NCI-H226 (cell line): ENCODE data around the gene GIMAP7.
"Not testable (repeated sequence)": the region's sequence is repeated elsewhere in the genome, so short reads cannot be mapped to it uniquely, and the experiment has no call there.

Experiments used
- DNase-seq: peaks from one replicate; pipeline ENCODE4 v3.0.0-alpha.2; 2015

GIMAP7 gene

DNA sequence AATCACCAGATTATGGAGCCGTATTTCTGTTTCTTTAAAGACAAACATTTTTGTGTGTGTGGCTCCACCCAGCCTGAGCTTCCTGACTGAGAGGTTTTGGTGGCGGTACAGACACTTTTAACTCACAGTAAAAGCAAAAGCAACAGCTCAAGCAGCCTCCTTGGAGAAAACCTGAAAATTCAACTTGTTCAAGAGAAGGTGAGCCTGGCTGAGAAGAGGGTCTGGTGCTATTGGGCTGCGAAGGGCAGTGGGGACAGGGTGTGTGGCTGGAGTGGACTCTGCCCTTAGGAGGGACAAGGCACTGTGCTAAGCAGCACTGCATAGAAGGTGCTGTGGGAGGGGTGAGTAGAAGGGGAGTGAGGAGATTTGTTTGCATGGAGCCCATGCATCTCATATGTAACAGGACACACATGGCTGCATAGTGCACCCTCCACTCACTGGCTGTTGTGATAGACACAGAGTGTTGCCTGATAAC lies at the start of gene GIMAP7:
GIMAP7 (plus strand) TSS at position 125 of the 475 bp plus-strand sequence. CDS start 5,103 bp downstream, outside the sequence.
- DNase-seq, result no peak

DNA sequence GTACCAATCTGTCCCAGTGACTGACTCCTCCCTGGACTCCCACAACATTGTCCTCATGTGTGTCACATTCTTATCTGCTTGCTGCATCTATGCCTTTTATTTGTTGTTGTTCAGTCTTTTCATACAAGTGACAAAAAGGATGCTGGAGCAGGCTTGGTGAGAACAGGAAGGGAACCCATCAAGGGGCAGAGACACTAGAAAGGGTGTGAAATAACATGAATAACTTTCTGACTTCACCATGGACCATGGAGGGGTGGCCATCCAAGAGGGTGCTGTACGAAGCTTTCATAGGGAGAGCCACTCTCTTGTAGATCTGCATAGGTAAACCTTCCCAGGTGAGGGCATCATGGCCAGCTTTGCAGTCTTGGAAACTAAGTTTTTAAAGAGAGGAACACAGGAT lies 49.7 kb upstream of the GIMAP7 start:
- no peak for DNase-seq

DNA sequence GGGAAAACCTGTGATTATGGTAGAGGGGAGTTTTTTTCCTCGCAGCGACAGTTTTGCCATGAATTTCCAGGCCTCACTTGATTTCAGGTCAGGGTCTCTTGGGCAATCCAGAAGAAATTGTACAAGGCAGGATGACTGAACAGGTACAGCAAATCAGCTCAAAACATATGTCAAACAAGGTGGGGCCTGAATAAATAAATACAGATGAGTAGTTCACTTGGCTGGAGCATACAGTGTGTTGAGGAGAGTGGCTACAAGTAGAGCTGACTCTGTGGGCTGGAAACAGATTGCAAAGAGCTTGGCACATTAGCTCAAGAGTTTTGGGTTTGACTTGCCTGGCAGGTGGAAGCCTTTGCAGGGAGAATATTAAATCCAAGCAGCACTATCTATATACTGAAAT lies 49.3 kb upstream of the GIMAP7 start:
- DNase-seq, result no peak

DNA sequence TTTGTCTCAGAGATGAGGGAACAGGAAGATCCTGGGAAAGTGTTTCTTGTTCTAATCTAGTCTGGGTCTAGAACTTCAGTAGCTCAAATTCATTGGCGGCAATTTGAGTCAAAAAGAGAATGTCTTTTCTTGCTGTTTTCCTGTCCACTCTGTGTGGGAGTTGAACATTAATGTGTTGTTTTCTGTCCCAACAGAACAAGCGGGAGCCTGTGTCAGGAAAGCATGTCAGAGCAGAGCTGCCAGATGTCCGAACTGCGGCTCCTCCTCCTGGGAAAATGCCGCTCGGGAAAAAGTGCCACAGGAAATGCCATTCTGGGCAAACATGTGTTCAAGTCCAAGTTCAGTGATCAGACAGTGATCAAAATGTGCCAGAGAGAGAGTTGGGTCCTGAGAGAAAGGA lies 48.2 kb upstream of the GIMAP7 start:
- DNase-seq, result no peak

DNA sequence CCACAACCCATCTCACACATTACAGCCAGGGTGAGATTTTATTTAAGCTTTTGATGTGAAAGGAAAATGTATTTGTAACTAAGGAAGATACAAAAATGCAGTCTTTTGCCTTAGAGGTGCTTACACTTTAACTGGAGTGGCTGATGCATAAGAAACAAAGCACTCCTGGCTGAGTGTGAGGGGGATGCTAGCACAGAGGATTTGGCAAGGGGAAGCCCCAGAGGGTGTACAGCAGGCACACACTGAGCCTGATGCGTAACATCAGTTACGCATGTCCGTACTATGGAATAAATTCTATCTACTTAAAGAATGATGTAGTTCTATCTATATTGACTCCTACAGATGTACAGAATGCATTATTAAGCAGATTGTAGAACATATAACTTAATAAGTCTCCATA lies 46.4 kb upstream of the GIMAP7 start:
- no peak for DNase-seq

GRCh38 chr7:150471886-150472285 lies 42.8 kb upstream of the GIMAP7 start:
- DNase-seq, result no peak

DNA sequence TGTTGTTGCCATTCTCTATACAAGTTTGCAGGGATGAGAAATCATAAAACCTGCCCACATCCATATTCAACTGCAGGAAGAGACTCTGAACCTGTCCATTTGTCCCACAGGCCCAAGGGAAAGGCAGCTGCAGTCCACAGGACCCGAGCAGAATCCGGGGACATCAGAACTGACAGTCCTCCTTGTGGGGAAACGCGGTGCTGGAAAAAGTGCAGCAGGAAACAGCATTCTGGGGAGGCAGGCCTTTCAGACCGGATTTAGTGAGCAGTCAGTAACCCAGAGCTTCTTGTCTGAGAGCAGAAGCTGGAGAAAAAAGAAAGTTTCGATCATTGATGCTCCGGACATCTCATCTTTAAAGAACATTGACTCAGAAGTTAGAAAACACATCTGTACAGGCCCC lies 40.8 kb upstream of the GIMAP7 start:
- no peak for DNase-seq

DNA sequence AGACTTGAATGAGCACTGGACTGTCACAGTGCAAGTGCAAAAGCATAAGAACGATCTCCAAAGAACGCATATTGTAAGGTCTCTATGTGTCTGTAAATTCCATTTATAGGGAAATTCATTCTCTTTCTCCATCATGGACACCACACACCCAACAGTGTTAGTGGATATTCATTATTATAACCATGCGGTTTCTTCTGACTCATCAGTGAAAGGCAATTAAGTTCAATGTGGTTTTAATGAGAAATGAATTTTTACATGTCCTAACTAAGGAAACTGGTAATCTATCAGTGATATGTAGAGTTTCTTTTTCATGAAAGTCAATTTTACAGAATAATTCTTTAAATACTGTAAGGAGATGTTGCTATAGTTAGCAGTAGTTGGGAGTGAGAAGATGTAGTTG lies 38.4 kb upstream of the GIMAP7 start:
- DNase-seq, result no peak

DNA sequence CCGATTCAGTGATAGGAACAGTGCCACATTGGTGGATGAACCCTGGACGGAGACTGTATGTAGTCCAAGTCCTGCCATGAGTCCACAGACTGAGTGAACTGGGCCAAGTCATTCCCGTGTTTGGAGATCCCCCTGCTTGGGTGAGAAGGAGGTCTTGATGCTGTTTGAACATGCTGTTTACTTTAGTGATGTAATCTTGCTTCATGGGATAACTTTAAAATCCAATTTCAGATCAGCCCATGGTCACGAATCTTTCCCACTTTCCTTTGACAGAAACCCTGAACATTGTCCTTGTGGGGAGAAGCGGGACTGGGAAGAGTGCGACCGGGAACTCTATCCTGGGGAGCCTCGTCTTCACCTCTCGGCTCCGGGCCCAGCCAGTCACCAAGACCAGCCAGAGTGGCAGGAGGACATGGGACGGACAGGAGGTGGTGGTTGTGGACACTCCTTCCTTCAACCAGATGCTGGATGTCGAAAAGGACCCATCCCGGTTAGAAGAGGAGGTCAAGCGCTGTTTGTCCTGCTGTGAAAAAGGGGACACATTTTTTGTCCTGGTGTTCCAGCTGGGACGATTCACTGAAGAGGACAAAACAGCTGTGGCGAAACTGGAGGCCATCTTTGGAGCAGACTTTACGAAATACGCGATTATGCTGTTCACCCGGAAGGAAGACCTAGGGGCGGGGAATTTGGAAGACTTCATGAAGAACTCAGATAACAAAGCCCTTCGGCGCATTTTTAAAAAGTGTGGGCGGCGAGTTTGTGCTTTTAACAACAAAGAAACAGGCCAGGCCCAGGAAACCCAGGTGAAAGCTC lies 37.6 kb upstream of the GIMAP7 start:
- no peak for DNase-seq

DNA sequence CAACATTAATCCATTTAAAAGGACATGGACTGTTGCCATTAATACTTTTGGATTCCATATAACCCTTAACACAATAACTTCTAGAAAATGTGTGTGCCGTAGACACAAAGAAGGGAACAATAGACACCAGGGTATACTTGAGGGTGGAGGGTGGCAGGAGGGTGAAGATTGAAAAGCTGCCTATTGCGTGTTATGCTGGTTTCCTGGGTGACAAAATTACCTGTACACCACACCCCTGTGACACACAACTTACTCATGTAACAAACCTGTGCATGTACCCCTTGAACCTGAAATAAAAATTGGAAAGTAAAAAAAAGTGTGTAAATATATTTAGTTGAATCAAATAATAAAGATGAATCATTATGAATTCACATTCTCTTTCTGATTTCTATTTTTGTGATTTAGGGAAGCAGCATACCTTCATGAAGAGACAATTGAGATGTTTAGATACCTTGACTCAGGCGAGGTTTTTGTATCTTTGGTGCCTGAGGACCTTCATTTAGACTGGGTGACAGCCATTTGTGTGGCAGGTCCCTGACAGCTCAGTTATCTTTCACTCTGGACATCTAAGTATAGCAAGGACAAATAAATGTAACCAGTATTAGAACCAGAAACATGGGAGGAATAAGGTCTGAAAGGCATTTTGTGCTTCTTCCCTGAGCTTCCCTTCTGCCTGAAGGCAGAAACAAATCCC lies 35.5 kb upstream of the GIMAP7 start:
- DNase-seq, result no peak

DNA sequence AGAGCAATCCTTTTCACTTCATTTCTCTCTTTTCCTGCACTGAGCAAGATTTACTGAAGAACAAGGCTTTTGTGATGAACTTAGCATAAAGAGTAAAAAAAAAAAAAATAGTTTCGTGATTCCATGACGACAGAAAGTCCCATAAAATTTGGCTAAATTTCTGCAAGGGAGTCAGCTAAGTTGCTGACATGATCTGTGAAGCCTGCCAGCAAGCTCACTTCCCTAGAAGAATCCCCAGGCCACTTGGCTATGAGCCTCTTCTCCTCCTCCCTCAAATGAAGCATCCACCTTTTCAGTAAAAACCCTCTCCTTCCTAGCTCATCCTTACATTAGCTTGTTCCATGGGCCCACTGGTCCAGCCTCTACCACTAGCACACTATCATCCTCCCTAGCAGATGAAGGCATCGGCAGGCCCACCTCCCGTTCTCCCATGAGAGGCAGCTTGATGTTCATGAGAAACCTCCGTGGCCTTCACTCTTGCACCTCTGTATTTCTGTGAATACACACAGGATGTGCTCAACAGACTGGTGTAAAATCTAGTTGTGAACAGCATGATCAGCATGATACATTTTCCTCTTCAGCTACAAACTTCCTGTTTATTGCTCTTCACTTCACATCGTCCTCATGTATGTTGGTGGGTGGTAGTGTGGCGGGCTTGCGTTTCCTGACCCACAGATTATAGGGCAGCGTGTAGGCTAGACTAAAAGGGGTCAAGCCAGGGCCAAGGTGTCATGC lies 33.3 kb upstream of the GIMAP7 start:
- DNase-seq, result no peak

GRCh38 chr7:150481922-150482321 lies 32.8 kb upstream of the GIMAP7 start:
- no peak for DNase-seq

- not testable (repeated sequence) for DNase-seq
Measured at GRCh38 chr7:150483514-150483913, 31.2 kb upstream of the GIMAP7 start.

DNA sequence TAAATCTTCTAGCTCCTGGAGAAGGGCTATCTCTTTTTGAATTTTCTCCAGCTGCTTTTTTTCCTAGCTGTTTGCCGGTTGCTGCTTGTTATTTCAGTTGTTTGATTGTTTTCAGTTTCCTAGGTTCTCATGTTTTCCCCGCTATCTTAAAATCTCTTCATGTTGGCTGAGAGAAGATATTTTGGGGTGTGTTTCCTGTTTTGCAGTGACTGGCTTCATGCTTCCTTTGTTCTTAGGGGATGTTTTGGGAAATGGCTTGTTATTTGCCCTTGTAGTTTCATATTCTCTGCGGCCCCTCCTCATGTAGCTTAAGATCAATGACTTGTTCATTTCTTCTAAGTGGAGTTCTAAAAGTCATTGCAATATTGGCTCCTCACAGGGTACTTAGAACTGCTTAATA lies 30.6 kb upstream of the GIMAP7 start:
- not testable (repeated sequence) for DNase-seq

DNA sequence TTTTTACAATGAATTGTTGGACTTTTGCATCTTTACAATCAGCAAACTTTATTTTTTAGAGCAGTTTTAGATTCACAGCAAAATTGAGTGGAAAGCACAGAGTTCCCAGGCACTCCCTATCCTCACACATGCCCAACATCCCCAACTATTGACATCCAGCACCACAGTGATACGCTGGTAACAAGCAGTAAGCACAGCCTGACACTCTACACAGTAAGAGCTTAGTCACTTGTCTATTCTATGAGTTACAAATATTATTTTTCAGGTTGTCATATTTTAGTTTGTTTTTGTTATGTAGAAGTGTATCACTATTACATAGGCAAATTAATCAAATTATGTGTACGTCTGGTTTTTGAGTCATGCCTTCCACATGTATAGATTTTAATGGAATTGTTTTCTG lies 27.0 kb upstream of the GIMAP7 start:
- no peak for DNase-seq

DNA sequence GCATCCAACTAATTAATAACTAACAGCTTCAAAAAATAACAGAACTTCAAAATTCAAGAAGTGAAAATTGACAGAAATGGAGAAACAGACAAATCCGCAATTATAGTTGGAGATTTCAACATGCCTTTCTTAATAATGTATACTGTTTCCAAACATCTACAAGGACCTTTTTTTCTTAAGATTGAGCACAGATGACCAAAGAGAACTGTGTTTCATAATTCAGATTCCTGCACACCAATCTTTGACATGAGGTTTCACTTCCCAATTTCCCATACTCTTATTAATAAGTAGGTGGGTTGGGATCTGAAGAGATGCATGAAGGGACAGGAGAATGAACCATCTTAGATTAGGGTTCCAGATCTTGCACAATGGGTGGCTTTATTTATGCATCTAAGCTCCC lies 24.9 kb upstream of the GIMAP7 start:
- no peak for DNase-seq

- DNase-seq, result not testable (repeated sequence)
Measured at GRCh38 chr7:150493442-150493841, 21.2 kb upstream of the GIMAP7 start.

DNA sequence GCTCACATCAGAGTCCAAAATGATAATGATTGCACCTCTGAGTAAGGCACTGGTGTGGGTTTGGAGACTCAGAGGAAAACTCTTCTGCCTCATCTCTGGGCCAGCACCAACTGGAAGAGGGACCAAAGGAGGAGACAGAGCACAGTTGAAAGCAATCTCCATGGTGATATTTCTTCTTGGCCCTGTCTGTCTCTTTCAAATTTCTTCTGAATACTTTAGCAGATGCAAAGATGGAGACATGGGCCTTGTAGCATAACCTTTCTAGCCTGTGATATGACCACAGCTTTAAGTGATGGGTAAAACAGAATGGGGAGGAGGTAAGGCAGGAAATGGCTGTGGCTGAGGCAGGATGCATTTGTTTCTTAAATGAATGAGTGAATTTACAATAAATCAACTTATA lies 12.2 kb upstream of the GIMAP7 start:
- DNase-seq, result no peak

- DNase-seq, result no peak
Measured at GRCh38 chr7:150503155-150503554, 11.5 kb upstream of the GIMAP7 start.

DNA sequence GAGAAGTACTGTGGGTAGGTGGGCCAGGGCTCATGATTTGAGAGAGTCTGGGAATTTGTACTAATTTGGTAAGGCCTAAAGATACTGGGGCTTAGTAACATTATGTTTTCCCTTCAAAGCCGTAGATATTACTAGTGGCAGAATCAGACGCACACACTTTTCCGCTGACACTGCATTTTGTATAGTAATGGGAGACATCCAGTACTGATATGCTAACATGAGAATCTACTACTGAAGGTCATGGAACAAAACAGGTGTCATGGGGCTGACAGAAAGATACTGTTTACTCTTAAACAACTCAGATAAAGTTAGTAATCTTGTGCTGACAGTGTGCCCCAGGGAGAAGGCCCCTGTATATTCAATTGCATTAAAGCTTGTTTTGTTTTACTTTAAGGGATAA lies 11.1 kb upstream of the GIMAP7 start:
- no peak for DNase-seq

- no peak for DNase-seq
Measured at GRCh38 chr7:150507947-150508602, 6.6 kb upstream of the GIMAP7 start.

- DNase-seq, result no peak
Measured at GRCh38 chr7:150511048-150511447, 3.6 kb upstream of the GIMAP7 start.

GRCh38 chr7:150513758-150514157 lies 914 bp upstream of the GIMAP7 start:
- no peak for DNase-seq
